GM10847 (cell line): ENCODE results near the gene MAP2K2.

ENCODE experiments used
- POLR2A ChIP-seq: IDR thresholded peaks from 2 replicates; pipeline ENCODE4 v1.6.1; 2011; ENCODE audit not compliant: insufficient read length; ENCODE audit errors: extremely low read depth

Gene MAP2K2

GRCh38 chr19:4108767-4109625 lies 14.9 kb downstream of the MAP2K2 start:
- TF ChIP-seq POLR2A: peak; percentile 39

DNA sequence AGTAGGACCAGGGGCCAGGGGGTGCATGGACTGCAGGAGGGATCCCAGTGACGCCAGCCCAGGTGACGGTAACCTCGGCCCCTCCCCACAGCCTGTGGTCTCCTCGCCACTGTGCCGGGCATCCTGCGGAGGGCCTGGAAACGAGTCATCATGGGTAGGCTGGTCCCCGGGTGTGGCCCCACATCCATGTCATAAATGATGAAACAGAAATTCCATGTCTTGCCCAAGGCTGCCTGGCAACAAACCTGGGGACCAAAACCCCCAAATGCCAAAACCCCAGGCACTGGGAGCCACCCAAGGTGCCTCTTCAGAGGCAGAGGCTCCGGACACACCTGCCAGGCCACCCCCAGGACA lies 20.9 kb downstream of the MAP2K2 start:
- no peak for TF ChIP-seq POLR2A

DNA sequence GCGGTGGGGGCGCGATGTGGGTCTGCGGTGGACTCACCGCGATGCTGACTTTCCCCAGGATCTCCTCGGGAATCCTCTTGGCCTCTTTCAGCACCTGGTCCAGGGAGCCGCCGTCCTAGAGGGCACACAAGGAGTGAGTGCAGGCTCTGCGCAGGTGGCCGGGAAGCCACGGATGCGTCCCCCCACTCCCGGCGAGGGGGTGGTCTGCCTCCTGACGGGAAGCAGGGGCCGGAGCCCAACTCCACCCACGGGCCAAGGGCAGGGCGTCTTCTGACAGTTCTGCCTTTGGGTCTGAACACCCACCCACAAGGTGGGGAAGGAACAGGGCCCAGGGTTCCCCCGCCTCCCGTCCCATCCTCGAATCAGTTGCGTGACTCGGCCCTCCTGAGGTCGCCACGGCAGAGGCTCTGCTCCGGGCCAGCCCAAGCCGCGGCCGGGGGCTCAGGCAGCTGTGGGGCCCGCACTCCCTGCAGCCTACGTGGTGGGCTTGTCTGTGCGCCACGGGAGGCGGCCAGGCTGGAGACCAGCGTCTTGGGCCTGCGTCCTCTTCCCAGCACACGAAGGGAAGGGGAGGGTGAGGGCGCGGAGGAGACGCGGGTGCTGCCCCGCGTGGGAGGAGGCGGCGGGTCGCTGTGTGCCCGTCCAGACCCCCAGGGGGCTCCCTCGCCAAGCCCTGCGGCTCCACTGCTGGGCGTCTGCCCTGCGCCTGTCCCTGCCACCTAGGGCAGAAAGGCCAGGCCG lies 21.4 kb downstream of the MAP2K2 start:
- no peak for TF ChIP-seq POLR2A

- no peak for TF ChIP-seq POLR2A
Measured at GRCh38 chr19:4101496-4101770, 22.5 kb downstream of the MAP2K2 start.

- no peak for TF ChIP-seq POLR2A
Measured at GRCh38 chr19:4100647-4101495, 23.1 kb downstream of the MAP2K2 start.

DNA sequence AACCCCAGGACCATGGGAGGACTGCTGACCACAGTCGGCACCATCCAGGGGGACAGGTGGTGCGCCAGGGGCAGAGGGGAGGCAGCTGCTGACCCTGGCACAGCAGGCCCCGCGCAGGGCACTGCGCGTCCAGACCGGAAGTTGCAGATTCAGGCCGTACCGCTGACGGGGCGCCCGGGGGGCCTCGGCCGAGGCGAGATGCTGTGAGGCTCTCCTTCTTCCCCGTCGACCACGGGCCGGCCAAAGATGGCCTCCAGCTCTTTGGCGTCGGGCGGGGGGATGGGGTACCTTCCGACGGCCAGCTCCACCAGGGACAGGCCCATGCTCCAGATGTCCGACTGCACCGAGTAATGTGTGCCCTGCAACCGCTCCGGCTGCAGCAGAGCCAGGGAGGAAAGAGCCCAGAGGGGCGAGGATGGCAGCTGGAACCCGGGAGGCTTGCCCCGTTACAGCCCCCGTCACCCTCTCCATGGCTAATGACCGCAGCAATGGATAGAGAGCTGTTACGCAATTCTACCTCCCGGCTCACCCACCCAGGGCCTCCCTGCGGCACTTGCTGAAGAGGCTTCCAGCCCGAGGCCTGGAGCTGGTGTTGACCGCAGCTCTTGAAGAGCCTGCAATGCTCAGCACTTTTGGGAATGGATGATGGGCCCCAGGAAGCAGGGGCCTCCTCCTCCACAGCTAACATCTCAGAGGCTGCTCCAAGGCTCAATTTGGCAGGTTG lies 24.7 kb downstream of the MAP2K2 start:
- TF ChIP-seq POLR2A: no peak

GRCh38 chr19:4098493-4098892 lies 25.4 kb downstream of the MAP2K2 start:
- no peak for TF ChIP-seq POLR2A

GRCh38 chr19:4097501-4097900 lies 26.4 kb downstream of the MAP2K2 start:
- TF ChIP-seq POLR2A: no peak

DNA sequence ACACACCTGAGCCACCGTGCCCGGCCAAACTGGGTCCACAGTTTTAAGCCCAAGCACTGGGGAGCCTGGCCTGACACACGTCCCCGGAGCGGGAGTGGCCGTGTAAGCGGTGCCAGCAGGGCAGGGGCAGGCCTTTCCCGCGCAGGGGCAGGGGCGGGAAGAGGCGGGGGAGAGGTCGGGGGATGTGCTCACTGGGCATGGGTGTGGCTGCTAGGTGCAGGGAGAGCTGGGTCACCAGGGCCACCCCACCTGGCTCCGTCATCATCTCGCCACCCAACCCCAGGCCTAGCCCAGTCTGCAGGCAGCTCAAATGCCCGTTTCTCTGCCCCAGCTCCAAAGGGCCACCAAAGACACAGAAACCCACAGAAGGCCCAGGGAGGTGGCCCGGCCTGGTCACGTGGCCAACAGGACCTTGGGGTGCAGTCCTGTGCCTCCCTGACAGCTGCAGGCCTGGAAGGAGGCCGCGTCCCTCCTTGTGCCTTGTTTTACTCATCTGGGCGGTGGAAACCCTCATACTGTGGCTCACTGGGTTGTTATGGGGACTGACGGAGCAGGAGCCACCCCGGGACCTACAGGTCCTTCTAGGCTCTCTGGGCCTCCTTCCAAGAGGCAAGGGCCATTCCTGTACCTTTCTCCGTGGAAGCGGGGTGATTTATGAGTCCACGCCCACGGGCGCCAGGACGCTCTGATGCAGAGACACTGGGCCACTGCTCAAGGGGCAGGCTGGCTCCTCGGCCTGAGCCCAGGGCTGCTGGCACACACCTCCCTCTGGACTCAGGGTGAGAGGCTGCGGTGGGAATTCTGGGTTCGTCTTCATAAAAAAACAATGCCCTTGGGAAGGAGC lies 27.7 kb downstream of the MAP2K2 start:
- TF ChIP-seq POLR2A: no peak

DNA sequence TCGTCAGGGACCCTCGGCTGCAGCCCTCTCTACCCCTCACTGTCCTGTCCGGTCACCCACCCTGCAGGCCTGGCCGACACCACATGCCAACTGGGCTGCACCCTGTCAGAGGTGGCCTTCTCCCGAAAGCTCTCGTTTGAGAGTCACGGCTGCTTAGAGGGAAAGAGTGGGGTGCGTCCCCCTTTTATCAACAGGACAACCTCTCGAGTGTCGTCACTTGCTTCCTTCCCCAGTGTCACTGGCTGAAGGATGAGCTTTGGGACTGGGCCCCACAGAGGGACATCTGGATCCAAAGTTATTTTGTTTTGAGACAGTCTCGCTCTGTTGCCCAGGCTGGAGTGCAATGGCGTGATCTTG lies 28.5 kb downstream of the MAP2K2 start:
- TF ChIP-seq POLR2A: no peak

- no peak for TF ChIP-seq POLR2A
Measured at GRCh38 chr19:4094761-4095487, 29.0 kb downstream of the MAP2K2 start.

DNA sequence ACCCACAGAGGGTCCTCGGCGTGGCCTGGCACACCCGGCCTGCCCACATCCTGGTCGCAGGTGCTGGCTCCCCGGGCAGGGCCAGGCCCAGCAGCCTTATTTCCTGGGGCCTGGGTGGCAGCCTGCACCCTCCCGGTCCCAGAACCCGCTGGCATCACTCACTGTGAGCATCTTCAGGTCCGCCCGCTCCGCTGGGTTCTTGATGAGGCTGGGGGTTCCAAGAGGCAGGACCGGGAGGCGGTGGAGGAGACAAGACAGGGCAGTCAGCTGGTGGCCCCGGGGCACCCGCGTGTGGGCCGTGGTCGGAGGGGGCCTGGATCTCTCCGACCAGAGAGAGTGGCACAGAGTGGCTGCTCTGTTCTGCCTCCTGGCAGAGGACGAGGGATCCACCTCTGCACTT lies 29.6 kb downstream of the MAP2K2 start:
- no peak for TF ChIP-seq POLR2A

GRCh38 chr19:4093643-4094175 lies 30.2 kb downstream of the MAP2K2 start:
- no peak for TF ChIP-seq POLR2A
